GM10266 (cell line): ENCODE measurements around the gene SLC25A15.

Source experiments
- DNase-seq: peaks from one replicate; pipeline ENCODE4 v3.0.0; 2012; ENCODE audit errors: extremely low spot score
- TF ChIP-seq, protein P1 (sequence below): IDR thresholded peaks from 2 replicates; pipeline ENCODE4 v1.5.1; 2012; ENCODE audit warnings: mild to moderate bottlenecking, low read depth; ENCODE audit not compliant: control insufficient read depth, insufficient read depth; ENCODE audit errors: missing control alignments

SLC25A15 gene

DNA sequence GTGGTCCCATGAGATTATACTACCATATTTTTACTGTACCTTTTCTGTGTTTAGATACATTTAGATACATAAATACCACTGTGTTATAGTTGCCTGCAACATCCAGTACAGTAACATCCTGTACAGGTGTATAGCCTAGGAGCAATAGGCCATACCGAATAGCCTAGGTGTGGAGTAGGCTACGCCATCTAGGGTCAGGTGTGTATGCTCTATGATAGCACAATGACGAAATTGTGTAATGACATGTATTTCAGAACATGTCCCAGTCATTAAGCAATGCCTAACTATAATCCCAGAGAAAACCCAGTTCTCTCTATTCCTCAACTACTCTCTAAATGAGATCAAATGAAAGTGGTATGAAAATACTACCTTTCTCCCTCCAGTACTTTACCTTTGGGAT is 3.9 kb downstream of the SLC25A15 start:
- TF ChIP-seq, protein P1, sequence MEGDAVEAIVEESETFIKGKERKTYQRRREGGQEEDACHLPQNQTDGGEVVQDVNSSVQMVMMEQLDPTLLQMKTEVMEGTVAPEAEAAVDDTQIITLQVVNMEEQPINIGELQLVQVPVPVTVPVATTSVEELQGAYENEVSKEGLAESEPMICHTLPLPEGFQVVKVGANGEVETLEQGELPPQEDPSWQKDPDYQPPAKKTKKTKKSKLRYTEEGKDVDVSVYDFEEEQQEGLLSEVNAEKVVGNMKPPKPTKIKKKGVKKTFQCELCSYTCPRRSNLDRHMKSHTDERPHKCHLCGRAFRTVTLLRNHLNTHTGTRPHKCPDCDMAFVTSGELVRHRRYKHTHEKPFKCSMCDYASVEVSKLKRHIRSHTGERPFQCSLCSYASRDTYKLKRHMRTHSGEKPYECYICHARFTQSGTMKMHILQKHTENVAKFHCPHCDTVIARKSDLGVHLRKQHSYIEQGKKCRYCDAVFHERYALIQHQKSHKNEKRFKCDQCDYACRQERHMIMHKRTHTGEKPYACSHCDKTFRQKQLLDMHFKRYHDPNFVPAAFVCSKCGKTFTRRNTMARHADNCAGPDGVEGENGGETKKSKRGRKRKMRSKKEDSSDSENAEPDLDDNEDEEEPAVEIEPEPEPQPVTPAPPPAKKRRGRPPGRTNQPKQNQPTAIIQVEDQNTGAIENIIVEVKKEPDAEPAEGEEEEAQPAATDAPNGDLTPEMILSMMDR = no peak
- no peak for DNase-seq

DNA sequence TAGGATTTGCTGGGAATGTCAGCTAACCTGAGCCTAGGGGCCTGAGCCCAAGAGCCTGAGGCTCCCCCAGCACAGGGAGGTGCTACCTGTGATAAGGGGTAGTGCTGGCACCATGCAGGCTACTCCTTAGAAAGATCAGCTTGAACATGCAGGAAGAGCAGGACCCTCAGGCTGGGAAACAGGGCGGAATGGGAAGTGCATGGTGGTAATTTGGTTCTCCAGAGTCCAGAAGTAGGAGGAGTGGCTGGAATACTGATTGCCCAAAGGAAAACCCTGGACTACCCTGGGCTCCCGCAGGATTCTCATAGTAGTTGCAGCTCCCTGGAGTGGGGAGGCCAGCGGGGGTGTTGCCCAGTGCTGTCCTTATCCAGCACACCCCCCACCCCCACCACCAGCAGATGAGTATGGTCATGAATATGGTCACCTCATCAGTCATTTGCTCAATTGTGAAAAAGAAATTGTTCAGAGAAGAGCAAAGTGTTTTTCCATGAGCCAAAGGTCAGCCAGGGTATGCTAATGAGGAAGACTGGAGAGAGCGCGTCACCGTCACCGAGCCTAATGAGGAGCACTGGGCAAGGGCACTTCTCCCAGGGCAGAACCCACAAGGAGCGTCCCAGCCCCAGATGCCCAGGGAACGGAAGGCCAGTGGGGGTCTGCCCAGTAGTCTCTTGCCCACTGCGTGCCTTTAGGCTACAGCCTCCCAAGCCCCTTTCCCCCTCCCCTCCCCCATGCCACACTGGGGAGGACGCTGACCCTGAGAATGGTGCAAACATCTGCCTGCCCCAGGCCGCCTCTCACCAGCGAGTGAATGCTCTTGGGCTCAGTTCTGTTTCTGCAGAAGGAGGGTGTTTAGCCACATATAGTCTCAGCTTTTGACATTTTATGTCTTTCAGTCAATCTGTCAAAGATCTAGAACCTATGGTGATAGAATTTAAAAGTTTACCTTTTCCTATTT is 5.3 kb downstream of the SLC25A15 start:
- TF ChIP-seq, protein P1 = no peak
- no peak for DNase-seq

DNA sequence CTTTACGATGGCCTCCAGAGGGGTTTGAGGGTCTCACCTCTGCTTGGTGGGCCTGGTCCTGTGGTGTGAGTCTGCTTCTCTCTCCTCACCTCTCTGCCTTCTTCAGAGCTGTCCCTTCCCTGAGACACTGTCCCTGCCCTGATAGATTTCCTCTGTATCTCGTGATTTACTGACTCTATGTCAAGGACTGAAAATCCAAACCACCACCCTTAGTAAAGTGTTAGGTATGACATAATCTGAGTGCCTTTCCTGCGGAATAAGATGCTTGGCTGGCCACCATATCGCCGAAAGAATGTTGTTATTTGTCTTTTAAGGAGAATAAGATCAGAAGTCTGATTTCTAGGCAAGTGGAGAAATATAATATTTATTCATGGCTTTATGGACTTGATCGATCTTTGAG is 7.2 kb downstream of the SLC25A15 start:
- DNase-seq = no peak
- TF ChIP-seq, protein P1 = no peak

DNA sequence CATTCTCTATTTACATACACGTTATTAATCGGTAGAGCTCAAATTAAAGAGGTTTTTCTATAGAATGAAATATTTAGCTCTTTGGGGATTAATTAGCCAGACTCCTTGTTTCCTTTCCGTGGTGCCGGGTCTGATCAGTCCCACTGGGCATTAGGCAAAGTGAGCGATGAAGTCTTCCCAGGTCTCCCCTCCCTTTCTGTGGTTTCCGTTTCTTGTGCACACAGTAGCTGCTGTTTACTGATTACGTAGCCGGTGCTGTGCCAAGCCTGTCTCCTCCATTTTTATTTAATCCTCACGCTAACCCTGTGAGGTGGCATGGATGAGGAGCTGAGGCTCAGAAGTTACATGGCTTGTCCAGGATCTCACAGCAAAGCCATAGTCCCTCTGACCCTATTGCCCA is 9.0 kb downstream of the SLC25A15 start:
- no peak for DNase-seq
- TF ChIP-seq, protein P1 = no peak

DNA sequence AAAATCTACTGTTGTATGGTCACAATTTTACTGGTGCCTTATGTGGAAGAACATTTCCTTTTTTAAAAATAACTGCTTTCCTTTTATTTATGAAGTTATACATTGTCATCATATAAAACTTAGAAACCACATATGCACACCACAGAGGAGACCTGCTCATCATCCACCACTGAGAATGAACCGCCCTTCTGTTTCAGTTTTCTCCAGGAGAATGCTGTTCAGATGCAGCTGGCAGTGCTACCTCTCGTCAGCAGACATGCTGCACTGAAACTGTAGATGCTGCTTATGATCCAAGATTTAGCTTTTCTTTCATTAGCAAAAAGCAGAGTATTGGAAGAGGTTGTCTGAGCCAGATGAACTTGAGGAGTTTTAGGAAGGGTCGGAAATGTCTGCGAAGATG is 10.1 kb downstream of the SLC25A15 start:
- DNase-seq = no peak
- TF ChIP-seq, protein P1 = no peak

DNA sequence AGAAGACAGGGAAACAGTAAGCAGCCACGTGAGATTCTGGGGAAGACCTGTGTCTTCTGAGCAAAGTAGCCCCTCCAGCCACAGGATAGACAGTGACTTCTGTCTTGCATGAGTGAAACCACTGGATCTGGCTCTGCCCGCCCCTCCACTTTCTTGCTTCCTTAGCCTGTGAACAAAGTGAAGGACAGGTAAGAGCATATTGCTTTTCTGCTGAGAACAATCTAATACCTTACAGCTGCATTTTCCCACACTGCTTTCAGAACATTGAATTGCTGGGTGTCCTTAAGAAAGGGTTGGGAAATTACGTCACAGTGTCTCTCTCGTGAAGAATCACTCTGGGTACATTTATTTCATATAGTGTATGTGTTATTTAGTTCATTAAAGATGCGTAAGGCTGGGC is 11.1 kb downstream of the SLC25A15 start:
- TF ChIP-seq, protein P1 = no peak
- DNase-seq = no peak

DNA sequence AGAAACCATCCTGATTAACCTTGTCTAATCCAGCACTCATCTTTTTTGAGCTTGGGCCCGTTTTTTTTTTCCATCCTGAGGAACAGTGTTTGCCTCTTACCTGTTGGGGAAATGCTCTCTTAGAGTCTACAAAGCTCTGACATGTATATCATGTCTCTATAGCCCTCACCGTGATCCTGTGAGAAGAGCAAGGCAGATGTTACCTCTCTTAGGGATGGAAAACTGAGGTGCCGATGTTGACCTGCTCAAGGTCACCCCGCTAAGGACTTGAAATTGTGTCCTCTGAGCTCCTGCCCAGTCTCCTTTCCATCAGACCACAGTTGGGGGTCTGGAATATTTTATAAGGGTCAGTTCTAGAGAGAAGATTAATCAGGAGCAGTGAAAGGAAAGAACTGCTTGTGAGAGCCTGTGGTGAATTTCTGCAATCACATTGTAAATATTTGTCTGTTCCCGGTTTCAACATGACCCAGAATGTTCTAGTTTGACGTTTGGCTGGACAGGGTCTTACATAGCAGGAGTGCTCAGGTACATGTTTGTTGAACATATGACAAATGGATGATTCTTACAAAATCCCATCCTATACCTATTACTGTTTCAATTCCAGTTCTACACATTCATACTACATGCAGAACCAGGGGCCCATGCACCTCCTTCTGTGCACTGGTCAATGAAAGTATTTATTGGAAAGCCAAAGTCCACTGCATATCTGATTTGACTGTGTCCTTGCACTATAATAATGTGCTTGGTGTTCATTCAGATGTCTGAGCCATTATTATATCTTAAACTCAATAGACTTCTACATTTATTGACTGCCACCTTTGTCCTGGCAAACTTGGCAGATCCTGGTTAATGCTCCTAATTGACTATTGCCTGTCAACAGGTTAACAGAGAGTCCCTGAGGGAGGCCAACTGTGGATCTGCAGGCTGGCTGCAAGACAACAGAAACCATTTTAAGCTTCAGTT is 12.1 kb downstream of the SLC25A15 start:
- no peak for DNase-seq
- TF ChIP-seq, protein P1 = no peak
